NB4 (cell line): ENCODE measurements around the gene KCNIP4.

Experiments
- DNase-seq: peaks from one replicate; pipeline ENCODE4 v3.0.0; 2010; ENCODE audit warnings: low read depth
- H3K4me3 ChIP-seq: one replicate; pipeline ENCODE4 v1.5.1; 2011; ENCODE audit warnings: mild to moderate bottlenecking, low read depth, low read length, moderate library complexity
- MAX ChIP-seq: IDR thresholded peaks from 2 replicates; pipeline ENCODE4 v1.6.1; 2011; ENCODE audit warnings: low read depth, low read length
- MYC ChIP-seq: IDR thresholded peaks from 2 replicates; pipeline ENCODE4 v1.6.1; 2011; ENCODE audit warnings: low read depth, low read length
- POLR2A ChIP-seq: IDR thresholded peaks from 2 replicates; pipeline ENCODE4 v1.6.1; 2011; ENCODE audit warnings: mild to moderate bottlenecking; ENCODE audit not compliant: insufficient read length; ENCODE audit errors: extremely low read depth
- TF ChIP-seq, protein P1 (sequence below): IDR thresholded peaks from one replicate; pipeline ENCODE4 v1.5.1; 2012; ENCODE audit warnings: low read depth, low read length

Gene KCNIP4

DNA sequence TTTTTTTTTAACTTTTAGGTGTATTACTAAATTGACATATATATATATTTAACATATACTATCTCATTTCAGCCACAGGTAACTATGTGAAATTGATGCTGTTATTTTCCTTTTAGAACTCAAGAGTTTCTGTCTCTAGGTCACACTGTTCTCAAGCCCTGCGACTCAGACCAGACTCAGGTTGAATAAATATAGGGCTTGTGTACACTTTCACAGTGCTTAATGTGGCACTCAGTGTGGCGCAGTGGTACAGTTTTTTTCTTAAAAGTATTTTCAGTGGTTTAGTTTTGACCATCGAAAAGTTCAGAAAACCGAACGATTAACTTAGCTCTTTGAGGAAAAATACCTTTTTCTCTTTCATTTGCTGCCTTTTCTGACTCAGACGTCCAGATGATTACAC is 1223.7 kb downstream of the KCNIP4 start:
- DNase-seq, result no peak
- H3K4me3 ChIP-seq, result no peak overlapping the region
- TF ChIP-seq MAX, result no peak
- no peak for TF ChIP-seq POLR2A
- no peak for TF ChIP-seq MYC
- TF ChIP-seq, protein P1, sequence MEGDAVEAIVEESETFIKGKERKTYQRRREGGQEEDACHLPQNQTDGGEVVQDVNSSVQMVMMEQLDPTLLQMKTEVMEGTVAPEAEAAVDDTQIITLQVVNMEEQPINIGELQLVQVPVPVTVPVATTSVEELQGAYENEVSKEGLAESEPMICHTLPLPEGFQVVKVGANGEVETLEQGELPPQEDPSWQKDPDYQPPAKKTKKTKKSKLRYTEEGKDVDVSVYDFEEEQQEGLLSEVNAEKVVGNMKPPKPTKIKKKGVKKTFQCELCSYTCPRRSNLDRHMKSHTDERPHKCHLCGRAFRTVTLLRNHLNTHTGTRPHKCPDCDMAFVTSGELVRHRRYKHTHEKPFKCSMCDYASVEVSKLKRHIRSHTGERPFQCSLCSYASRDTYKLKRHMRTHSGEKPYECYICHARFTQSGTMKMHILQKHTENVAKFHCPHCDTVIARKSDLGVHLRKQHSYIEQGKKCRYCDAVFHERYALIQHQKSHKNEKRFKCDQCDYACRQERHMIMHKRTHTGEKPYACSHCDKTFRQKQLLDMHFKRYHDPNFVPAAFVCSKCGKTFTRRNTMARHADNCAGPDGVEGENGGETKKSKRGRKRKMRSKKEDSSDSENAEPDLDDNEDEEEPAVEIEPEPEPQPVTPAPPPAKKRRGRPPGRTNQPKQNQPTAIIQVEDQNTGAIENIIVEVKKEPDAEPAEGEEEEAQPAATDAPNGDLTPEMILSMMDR, result no peak

GRCh38 chr4:20723463-20723862 is 1225.1 kb downstream of the KCNIP4 start:
- DNase-seq, result no peak
- TF ChIP-seq MAX, result no peak
- no peak for TF ChIP-seq POLR2A
- TF ChIP-seq, protein P1, result no peak
- no peak for TF ChIP-seq MYC
- H3K4me3 ChIP-seq, result no peak overlapping the region

DNA sequence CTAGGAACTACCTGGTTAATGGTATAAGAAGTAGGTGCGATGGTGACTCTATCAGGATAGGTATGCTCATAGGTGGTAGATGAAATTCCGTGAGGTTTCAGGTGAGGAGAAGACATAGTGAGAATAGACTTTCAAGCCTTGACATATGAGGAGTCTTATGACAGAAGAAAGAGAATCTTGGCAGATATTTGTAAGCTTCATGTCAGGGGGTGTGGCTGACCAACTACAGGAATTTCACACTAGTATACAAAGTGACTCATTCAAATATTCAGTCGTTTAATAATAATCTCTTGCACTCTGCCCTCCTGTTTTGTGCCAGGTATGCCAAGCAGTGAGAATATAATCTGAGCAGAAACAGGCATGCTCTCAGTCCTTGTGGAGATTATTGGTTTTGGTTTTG is 1225.6 kb downstream of the KCNIP4 start:
- no peak for DNase-seq
- no peak overlapping the region for H3K4me3 ChIP-seq
- no peak for TF ChIP-seq POLR2A
- no peak for TF ChIP-seq MAX
- TF ChIP-seq MYC, result no peak
- TF ChIP-seq, protein P1, result no peak

GRCh38 chr4:20711335-20711734 is 1237.2 kb downstream of the KCNIP4 start:
- no peak overlapping the region for H3K4me3 ChIP-seq
- DNase-seq, result no peak
- no peak for TF ChIP-seq MAX
- TF ChIP-seq MYC, result no peak
- TF ChIP-seq, protein P1, result no peak
- no peak for TF ChIP-seq POLR2A

DNA sequence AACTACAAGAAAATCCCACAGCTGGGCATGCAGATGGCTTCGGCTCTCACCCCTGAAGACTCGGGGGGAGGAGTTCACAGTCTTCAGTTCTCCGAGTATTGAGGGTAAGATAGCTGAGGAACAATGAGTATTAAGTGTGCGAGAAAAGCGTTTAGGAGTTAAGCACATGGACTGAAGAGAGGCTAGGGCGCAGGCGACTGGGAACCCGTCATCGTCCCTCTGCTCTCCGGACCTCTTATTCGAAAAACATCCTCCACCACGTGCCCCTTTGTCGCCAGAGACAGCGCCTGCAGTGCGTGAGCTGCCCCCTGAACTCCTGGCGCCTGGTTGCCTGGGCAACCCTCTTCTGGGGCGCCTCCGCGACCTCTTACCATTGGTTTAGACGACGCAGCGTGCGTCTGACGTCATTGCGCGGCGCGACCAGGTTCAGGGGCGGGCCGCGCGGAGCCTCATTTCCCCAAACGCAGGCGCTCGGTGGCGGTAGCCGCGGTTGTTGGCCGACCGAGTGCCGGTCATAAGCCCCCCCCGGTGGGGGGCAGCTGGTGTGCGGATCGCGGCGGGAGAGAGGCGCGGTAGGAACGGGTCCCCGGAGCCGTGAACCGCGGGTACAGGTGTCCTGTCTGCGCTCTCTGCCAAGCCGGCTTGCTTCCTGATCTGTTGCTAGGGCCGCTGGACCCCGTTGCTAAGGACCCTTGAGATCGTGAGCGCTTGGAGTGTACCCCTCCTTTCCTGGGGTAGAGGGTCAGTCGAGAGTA is 1248.4 kb downstream of the KCNIP4 start, which contains the start of gene PACRGL:
TSS of gene PACRGL (plus strand) at position 452 of the 755 bp plus-strand sequence. CDS start 4,024 bp downstream, outside the sequence.
- TF ChIP-seq MAX (peak; percentile 95), MYC (peak; percentile 88), POLR2A (peak; percentile 68)
- TF ChIP-seq, protein P1, result no peak
- DNase-seq, result peak; percentile 97
- peak within 1 kb of the TSS; percentile 92 for H3K4me3 ChIP-seq
